HepG2 (cell line): ENCODE data around the gene ARHGEF16. TPM values are rescaled to one million over a fixed set of nuclear protein-coding genes. Genes with fewer than 3 reads are reported as not detected.

Source experiments
- ATAC-seq: fragments of 200-7000 bp; cut with Tn5 transposase; 3 replicates; pipeline ENCODE4 v1.9.1; 2020; ENCODE audit warnings: mild to moderate bottlenecking, moderate library complexity
- BruUV-seq: library from RNA; stranded (reverse); fragments of 400-500 nt; replicated peaks from 2 replicates; lab custom pipeline; 2021; lab: Mats Ljungman, UMichigan
- CTCF ChIA-PET: fragments of 300-600 bp; formaldehyde crosslinking; extraction: SDS; loops from one replicate; lab custom pipeline; 2021; ENCODE audit warnings: low total read pairs, inconsistent platforms, low intra/inter-chr PET ratio; lab: Yijun Ruan, JAX
- POLR2A ChIA-PET: fragments of 350-600 bp; sonication (Branson Sonifier 250); formaldehyde crosslinking; loops from one replicate; lab custom pipeline; 2020; ENCODE audit warnings: antibody characterized with exemption, inconsistent platforms; lab: Yijun Ruan, JAX
- DNase-seq: peaks from one replicate; pipeline ENCODE4 v3.0.0-alpha.2; 2015; ENCODE audit warnings: low spot score
- FAIRE-seq: peaks from 3 replicates; lab custom pipeline; 2011; peaks lifted over from hg19 to GRCh38; lab: Jason Lieb, UNC
- H2AFZ ChIP-seq: one replicate; pipeline ENCODE4 v1.6.1; 2011; ENCODE audit warnings: low read length, inconsistent platforms
- H3K27ac ChIP-seq: fragments of 300-600 bp; 3 replicates; pipeline ENCODE4 v1.8.0; 2011; ENCODE audit warnings: mixed run types, mild to moderate bottlenecking, mixed read lengths, low read length, inconsistent platforms; ENCODE audit not compliant: insufficient read depth; ENCODE audit errors: extremely low read length
- H3K27me3 ChIP-seq, 2 experiments: fragments of 200-600 bp in 1 of 2; 2 replicates in 1 of 2; 3 replicates in 1 of 2; pipeline versions ENCODE4 v1.6.0 to v1.8.0; 2011; ENCODE audit warnings: low read length in 2 of 2, mild to moderate bottlenecking in 2 of 2, moderate library complexity in 2 of 2, inconsistent platforms in 1 of 2; ENCODE audit not compliant: insufficient read depth in 2 of 2, control insufficient read depth in 1 of 2
- H3K36me3 ChIP-seq, 2 experiments: fragments of 200-600 bp in 1 of 2; replicated peaks in 1 of 2; 2 replicates in 1 of 2; 3 replicates in 1 of 2; pipeline versions ENCODE4 v1.5.1 to v1.8.0; 2011; ENCODE audit warnings: low read length in 2 of 2, inconsistent platforms in 1 of 2; ENCODE audit not compliant: insufficient read depth in 2 of 2, control insufficient read depth in 1 of 2
- H3K4me1 ChIP-seq: 2 replicates; pipeline ENCODE4 v1.5.1; 2012; ENCODE audit warnings: low read length, inconsistent platforms; ENCODE audit not compliant: insufficient read depth
- H3K4me2 ChIP-seq: 2 replicates; pipeline ENCODE4 v1.6.0; 2011; ENCODE audit warnings: low read depth, low read length, inconsistent platforms
- H3K4me3 ChIP-seq, 3 experiments: fragments of 200-600 bp in 1 of 3; sonication (generic), shearing (Covaris generic) in 1 of 3; replicated peaks in 1 of 3; 2 replicates each; pipeline ENCODE4 v1.5.1; 2011 to 2016; ENCODE audit warnings: low read length in 3 of 3, inconsistent platforms in 2 of 3, low read depth in 2 of 3, mild to moderate bottlenecking in 2 of 3, control low read depth in 1 of 3, mixed read lengths in 1 of 3; ENCODE audit not compliant: insufficient read depth in 1 of 3
- H3K79me2 ChIP-seq: one replicate; pipeline ENCODE4 v1.6.1; 2011; ENCODE audit warnings: low read length, inconsistent platforms; ENCODE audit not compliant: insufficient read depth
- H3K9ac ChIP-seq: 2 replicates; pipeline ENCODE4 v1.6.0; 2011; ENCODE audit warnings: mild to moderate bottlenecking, low read depth, low read length, inconsistent platforms; ENCODE audit not compliant: insufficient read depth
- H3K9me3 ChIP-seq: 2 replicates; pipeline ENCODE4 v1.5.1; 2012; ENCODE audit warnings: mild to moderate bottlenecking, low read length
- H4K20me1 ChIP-seq: 2 replicates; pipeline ENCODE4 v1.6.0; 2011; ENCODE audit warnings: inconsistent platforms, mild to moderate bottlenecking, low read length, moderate library complexity; ENCODE audit not compliant: insufficient read depth
- AGO2 ChIP-seq: fragments of 200-400 bp; formaldehyde crosslinking; optimal IDR thresholded peaks from 2 replicates; pipeline ENCODE3; 2017; ENCODE audit warnings: mild to moderate bottlenecking, low read depth, low read length, moderate library complexity
- CBX1 ChIP-seq: IDR thresholded peaks from one replicate; pipeline ENCODE4 v1.6.1; 2016; ENCODE audit warnings: antibody characterized with exemption, low read depth
- HMGA1 ChIP-seq: sonication (generic); formaldehyde crosslinking; conservative IDR thresholded peaks from 2 replicates; pipeline ENCODE4 v1.4.0; 2020; ENCODE audit warnings: missing genetic modification reagents
- MAZ ChIP-seq, 2 experiments: sonication (generic) in 1 of 2; formaldehyde crosslinking in 1 of 2; IDR thresholded peaks; 2 replicates each; pipeline versions ENCODE4 v1.5.0 to v1.6.1; 2012 to 2020; ENCODE audit warnings: low read depth in 2 of 2, mild to moderate bottlenecking in 2 of 2, borderline replicate concordance in 1 of 2, improper control_type of control experiment in 1 of 2, low read length in 1 of 2, missing genetic modification reagents in 1 of 2, moderate library complexity in 1 of 2
- RORA ChIP-seq: sonication (generic); formaldehyde crosslinking; IDR thresholded peaks from 2 replicates; pipeline ENCODE4 v1.5.0; 2020; ENCODE audit warnings: mild to moderate bottlenecking, missing genetic modification reagents, moderate library complexity
- ZKSCAN8 ChIP-seq: IDR thresholded peaks from 2 replicates; pipeline ENCODE4 v1.6.1; 2016; ENCODE audit warnings: borderline replicate concordance, missing genetic modification reagents, missing compliant biosample characterization
- ZNF256 ChIP-seq: sonication (generic); formaldehyde crosslinking; conservative IDR thresholded peaks from 2 replicates; pipeline ENCODE4 v1.4.0; 2020; ENCODE audit warnings: missing genetic modification reagents
- WGBS: methylation state at CpG from one replicate; pipeline ENCODE4 v1.1.6; 2017; ENCODE audit warnings: low lambda C conversion rate; 5-methylcytosine and 5-hydroxymethylcytosine counted together
- in situ Hi-C: cut with HindIII; loops from 2 replicates; pipeline ENCODE4 v1.10.0; 2017; ENCODE audit warnings: low pct_unique_long_range_greater_than_20kb; ENCODE audit not compliant: extremely low pct_ligation_motif_present
- intact Hi-C: fragments of 100-400 bp; cut with micrococcal nuclease; formaldehyde crosslinking; loops from one replicate; pipeline ENCODE4 v1.10.0; 2022; ENCODE audit not compliant: unreplicated experiment
- polyA plus RNA-seq, 8 experiments: library from polyadenylated mRNA; depleted of rRNA in 3 of 8; stranded (reverse) in 7 of 8; unstranded in 1 of 8; fragments of >200 nt; fragmentation: Illumina TruSeq in 4 of 8; extraction: Trizol in 4 of 8; gene quantifications; 2 replicates each; pipeline versions ENCODE4 v1.2.1 to v1.2.3, GENCODE V29; 2011 to 2016; ENCODE audit warnings: low read depth in 4 of 8, missing spikeins in 1 of 8, mixed read lengths in 1 of 8; ENCODE audit not compliant: insufficient read depth in 1 of 8
- total RNA-seq, 5 experiments: library from RNA; depleted of rRNA; stranded (reverse); fragments of >200 nt; fragmentation: Illumina TruSeq; extraction: Trizol; gene quantifications; 2 replicates each; pipeline ENCODE4 v1.2.3, GENCODE V29; 2016; ENCODE audit warnings: low read depth in 1 of 5
- TF ChIP-seq, protein P1 (sequence below): sonication (generic); formaldehyde crosslinking; IDR thresholded peaks from 2 replicates; pipeline ENCODE4 v1.5.0; 2020; ENCODE audit warnings: mild to moderate bottlenecking, missing genetic modification reagents
- TF ChIP-seq, protein P2 (sequence below): fragments of 450-650 bp; IDR thresholded peaks from 2 replicates; pipeline ENCODE4 v1.6.1; 2016
- TF ChIP-seq, protein P3 (sequence below): sonication (generic); formaldehyde crosslinking; IDR thresholded peaks from 2 replicates; pipeline ENCODE4 v1.4.0; 2020; ENCODE audit warnings: missing genetic modification reagents, mild to moderate bottlenecking, borderline replicate concordance
- TF ChIP-seq, protein P4 (sequence below): IDR thresholded peaks from 2 replicates; pipeline ENCODE4 v1.6.1; 2016; ENCODE audit warnings: control low read depth
- TF ChIP-seq, protein P5 (sequence below): sonication (generic); formaldehyde crosslinking; IDR thresholded peaks from 2 replicates; pipeline ENCODE4 v1.8.0; 2022; ENCODE audit warnings: missing genetic modification reagents, mild to moderate bottlenecking, moderate library complexity, borderline replicate concordance

ARHGEF16 gene
- total and polyA plus RNA-seq, 2 of the 13 experiments (the other 11 are each of a cell fraction or from before 2014, with no cell fraction given) = 20.3 to 39.9 TPM

DNA sequence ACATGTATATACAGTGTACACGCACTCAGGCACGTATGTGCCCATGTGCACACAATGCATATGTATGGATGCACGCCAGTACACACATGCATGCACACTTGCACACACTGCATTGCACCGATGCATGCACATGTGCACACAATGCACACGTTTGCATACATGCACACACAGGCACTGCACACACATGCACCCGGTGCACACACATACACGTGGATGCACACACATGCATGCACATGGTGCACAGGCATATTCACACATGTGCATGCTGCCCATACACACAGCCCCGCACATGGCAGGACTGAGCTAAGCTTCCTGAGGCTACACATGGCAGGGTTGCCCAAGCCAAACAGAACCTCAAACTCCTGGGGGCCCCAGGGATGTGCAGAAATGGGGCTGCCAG, 19.6 kb downstream of the ARHGEF16 start:
- ChIA-PET POLR2A (interaction anchor here (3.2 kb wide), 1 partner anchor 16 kb away, joined by 282 read pairs; the partner anchor contains the start of gene ARHGEF16), CTCF (interaction anchor here (3.4 kb wide), 1 partner anchor 21 kb away, joined by 57 read pairs; the partner anchor contains the start of gene ARHGEF16)
- Histone ChIP-seq H2AFZ (no peak overlapping the region), H3K4me1 (peaks cover 26% of the 10 kb centered on the region), H3K4me2 (no peak overlapping the region), H3K27ac (no peak overlapping the region), H3K4me3 (no peak overlapping the region), H3K27me3 (no peaks in the 10 kb centered on the region), H3K79me2 (no peaks in the 10 kb centered on the region), H3K9me3 (no peaks in the 10 kb centered on the region), H3K36me3 (peaks cover 11 to 22% of the 10 kb centered on the region in 2 experiments; a peak in 3 of 5 replicates), H3K9ac (no peak overlapping the region), H4K20me1 (no peaks in the 10 kb centered on the region)
- ATAC-seq = no peak
- in situ Hi-C loops (no loop called here), intact Hi-C loops (no loop called here)
- TF ChIP-seq, protein P1, sequence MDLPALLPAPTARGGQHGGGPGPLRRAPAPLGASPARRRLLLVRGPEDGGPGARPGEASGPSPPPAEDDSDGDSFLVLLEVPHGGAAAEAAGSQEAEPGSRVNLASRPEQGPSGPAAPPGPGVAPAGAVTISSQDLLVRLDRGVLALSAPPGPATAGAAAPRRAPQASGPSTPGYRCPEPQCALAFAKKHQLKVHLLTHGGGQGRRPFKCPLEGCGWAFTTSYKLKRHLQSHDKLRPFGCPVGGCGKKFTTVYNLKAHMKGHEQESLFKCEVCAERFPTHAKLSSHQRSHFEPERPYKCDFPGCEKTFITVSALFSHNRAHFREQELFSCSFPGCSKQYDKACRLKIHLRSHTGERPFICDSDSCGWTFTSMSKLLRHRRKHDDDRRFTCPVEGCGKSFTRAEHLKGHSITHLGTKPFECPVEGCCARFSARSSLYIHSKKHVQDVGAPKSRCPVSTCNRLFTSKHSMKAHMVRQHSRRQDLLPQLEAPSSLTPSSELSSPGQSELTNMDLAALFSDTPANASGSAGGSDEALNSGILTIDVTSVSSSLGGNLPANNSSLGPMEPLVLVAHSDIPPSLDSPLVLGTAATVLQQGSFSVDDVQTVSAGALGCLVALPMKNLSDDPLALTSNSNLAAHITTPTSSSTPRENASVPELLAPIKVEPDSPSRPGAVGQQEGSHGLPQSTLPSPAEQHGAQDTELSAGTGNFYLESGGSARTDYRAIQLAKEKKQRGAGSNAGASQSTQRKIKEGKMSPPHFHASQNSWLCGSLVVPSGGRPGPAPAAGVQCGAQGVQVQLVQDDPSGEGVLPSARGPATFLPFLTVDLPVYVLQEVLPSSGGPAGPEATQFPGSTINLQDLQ (CRISPR knock-in tag) = no peak
- TF ChIP-seq, protein P2, sequence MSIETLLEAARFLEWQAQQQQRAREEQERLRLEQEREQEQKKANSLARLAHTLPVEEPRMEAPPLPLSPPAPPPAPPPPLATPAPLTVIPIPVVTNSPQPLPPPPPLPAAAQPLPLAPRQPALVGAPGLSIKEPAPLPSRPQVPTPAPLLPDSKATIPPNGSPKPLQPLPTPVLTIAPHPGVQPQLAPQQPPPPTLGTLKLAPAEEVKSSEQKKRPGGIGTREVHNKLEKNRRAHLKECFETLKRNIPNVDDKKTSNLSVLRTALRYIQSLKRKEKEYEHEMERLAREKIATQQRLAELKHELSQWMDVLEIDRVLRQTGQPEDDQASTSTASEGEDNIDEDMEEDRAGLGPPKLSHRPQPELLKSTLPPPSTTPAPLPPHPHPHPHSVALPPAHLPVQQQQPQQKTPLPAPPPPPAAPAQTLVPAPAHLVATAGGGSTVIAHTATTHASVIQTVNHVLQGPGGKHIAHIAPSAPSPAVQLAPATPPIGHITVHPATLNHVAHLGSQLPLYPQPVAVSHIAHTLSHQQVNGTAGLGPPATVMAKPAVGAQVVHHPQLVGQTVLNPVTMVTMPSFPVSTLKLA = peak; percentile 86
- TF ChIP-seq AGO2 = peak; percentile 62
- TF ChIP-seq, protein P3, sequence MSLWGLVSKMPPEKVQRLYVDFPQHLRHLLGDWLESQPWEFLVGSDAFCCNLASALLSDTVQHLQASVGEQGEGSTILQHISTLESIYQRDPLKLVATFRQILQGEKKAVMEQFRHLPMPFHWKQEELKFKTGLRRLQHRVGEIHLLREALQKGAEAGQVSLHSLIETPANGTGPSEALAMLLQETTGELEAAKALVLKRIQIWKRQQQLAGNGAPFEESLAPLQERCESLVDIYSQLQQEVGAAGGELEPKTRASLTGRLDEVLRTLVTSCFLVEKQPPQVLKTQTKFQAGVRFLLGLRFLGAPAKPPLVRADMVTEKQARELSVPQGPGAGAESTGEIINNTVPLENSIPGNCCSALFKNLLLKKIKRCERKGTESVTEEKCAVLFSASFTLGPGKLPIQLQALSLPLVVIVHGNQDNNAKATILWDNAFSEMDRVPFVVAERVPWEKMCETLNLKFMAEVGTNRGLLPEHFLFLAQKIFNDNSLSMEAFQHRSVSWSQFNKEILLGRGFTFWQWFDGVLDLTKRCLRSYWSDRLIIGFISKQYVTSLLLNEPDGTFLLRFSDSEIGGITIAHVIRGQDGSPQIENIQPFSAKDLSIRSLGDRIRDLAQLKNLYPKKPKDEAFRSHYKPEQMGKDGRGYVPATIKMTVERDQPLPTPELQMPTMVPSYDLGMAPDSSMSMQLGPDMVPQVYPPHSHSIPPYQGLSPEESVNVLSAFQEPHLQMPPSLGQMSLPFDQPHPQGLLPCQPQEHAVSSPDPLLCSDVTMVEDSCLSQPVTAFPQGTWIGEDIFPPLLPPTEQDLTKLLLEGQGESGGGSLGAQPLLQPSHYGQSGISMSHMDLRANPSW (CRISPR knock-in tag) = no peak
- TF ChIP-seq, protein P4, sequence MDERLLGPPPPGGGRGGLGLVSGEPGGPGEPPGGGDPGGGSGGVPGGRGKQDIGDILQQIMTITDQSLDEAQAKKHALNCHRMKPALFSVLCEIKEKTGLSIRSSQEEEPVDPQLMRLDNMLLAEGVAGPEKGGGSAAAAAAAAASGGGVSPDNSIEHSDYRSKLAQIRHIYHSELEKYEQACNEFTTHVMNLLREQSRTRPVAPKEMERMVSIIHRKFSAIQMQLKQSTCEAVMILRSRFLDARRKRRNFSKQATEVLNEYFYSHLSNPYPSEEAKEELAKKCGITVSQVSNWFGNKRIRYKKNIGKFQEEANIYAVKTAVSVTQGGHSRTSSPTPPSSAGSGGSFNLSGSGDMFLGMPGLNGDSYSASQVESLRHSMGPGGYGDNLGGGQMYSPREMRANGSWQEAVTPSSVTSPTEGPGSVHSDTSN (CRISPR knock-in tag) = no peak
- TF ChIP-seq, protein P5, sequence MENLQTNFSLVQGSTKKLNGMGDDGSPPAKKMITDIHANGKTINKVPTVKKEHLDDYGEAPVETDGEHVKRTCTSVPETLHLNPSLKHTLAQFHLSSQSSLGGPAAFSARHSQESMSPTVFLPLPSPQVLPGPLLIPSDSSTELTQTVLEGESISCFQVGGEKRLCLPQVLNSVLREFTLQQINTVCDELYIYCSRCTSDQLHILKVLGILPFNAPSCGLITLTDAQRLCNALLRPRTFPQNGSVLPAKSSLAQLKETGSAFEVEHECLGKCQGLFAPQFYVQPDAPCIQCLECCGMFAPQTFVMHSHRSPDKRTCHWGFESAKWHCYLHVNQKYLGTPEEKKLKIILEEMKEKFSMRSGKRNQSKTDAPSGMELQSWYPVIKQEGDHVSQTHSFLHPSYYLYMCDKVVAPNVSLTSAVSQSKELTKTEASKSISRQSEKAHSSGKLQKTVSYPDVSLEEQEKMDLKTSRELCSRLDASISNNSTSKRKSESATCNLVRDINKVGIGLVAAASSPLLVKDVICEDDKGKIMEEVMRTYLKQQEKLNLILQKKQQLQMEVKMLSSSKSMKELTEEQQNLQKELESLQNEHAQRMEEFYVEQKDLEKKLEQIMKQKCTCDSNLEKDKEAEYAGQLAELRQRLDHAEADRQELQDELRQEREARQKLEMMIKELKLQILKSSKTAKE (CRISPR knock-in tag) = peak; percentile 38; the same call in 1 of the 2 replicates
- TF ChIP-seq RORA = no peak
- TF ChIP-seq CBX1 = no peak
- TF ChIP-seq ZNF256 = no peak
- no peak for TF ChIP-seq ZKSCAN8
- no peak for TF ChIP-seq MAZ (IDR thresholded peaks at IDR 0.05; ENCODE audit: borderline replicate concordance, low read depth, low read length)
- no peak for TF ChIP-seq MAZ (CRISPR knock-in tag; IDR thresholded peaks at IDR 0.05; ENCODE audit: low read depth)
- TF ChIP-seq HMGA1 (CRISPR knock-in tag) = no peak
- no peak for DNase-seq
- 98% methylated on average over 6 of the region's 8 CpGs for WGBS
- no peak for FAIRE-seq
- no TSS peak for BruUV-seq
